NCI-H748 (cell line): Measurements from ENCODE around the gene MCUB.
"Not testable (repeated sequence)": the region's sequence is repeated elsewhere in the genome, so short reads cannot be mapped to it uniquely, and the experiment has no call there.

Source experiments
- DNase-seq: peaks from one replicate; lab custom pipeline; 2025; ENCODE audit not compliant: unreplicated experiment; lab: John Stamatoyannopoulos, UW

MCUB gene, protein sequence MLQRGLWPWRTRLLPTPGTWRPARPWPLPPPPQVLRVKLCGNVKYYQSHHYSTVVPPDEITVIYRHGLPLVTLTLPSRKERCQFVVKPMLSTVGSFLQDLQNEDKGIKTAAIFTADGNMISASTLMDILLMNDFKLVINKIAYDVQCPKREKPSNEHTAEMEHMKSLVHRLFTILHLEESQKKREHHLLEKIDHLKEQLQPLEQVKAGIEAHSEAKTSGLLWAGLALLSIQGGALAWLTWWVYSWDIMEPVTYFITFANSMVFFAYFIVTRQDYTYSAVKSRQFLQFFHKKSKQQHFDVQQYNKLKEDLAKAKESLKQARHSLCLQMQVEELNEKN

DNA sequence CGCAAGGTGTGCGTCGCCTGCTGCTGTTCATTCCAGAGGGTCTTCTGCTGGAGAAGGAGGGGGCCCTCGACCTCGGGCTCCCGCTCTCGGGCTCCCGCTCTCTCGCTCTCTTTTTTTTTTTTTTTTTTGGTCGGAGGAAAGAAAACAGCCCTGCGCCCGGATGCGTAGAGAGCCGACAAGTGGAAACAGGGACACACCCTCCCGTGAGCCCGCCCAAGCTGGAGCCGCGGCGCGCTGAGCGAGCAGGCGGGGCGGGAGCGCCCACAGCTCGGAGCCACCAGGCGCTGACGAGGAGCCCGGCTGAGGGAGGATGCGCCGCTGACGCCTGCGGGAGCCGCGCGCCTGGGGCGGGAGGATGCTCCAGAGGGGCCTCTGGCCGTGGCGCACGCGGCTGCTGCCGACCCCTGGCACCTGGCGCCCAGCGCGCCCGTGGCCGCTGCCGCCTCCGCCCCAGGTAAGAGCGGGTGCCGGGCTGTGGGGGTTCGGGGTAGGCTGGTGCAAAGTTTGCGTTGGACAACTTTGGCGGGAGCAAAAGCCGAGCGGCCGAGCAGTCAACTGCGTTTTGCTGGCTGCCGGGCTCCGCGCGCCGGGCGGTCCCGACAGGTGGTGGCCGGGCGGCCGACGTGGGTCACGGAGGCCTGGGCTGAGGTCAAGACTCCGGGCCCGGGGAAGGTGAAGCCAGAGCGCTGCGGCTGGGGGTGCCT lies at the start of gene MCUB:
Gene MCUB, plus strand, starts transcription at position 264 of the 704 bp plus-strand sequence. Its CDS starts 92 bp downstream, at position 356.
- DNase-seq = peak; percentile 94

DNA sequence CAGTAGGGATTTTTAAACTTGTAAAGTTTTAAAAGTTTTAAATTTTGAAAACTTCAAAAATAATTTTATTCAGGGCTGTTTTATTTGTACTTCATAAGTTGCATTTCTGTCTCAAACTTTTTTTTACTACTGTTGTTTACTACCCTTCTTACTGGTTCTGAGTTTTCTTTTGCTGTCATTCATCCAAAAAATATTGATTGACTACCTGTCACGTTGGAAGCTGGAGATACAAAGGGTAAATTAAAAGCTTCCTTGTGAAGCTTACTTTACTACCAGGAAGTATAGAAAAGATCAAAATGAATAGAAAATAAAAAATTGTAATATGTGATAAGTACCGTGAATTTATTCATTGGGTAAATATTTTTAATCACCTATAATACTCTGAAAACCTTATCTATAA lies 49.4 kb upstream of the MCUB start:
- DNase-seq = no peak

DNA sequence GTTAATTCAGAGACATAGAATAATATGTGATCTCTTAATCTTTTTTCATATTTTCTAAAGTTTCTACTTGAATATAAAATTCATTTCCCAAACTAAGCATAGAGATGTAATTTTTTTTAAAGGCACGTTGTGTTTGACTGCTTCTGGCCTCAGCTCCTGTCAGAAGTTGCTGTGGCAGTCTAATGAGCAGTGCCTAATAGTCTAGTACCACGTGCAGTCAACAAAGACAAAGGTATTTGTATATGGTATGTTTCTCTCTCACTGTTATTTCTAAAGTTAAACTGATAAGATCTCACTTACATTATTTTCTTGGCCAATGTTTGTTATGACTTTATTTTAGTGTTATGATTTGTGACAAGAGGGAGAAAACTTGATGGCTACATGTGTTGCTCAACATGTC lies 48.6 kb upstream of the MCUB start:
- no peak for DNase-seq

DNA sequence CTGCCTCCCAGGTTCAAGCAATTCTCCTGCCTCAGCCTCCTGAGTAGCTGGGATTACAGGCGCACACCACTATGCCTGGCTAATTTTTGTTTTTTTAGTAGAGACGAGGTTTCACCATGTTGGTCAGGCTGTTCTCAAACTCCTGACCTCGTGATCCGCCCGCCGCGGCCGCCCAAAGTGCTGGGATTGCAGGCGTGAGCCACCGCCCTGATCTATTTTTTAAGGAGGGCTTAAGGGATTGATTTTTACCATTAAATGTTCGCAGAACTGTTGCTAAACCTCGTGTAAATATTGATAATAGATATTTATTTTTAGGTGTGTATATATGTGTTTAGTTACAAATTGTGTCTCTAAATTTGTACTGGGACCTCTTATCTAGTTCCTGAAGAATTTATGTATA lies 46.7 kb upstream of the MCUB start:
- not testable (repeated sequence) for DNase-seq

DNA sequence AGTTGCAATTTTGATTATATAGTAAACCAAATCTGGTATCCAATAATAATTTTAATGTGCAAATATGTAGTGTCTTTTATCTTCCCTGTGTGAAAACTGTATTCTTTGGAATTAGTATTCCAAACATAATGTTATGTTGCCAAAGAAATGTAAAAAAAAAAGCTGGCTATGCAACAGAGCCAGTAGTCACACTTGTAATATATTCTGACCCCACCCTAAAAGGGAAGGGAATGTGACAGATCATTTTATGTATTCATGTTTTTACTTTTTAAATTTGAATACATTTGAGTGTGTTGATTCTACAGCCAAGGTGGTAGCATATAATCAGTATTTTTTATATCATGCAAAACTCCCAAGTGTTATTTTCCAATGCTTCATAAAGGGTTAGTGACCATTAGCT lies 27.9 kb upstream of the MCUB start:
- no peak for DNase-seq

DNA sequence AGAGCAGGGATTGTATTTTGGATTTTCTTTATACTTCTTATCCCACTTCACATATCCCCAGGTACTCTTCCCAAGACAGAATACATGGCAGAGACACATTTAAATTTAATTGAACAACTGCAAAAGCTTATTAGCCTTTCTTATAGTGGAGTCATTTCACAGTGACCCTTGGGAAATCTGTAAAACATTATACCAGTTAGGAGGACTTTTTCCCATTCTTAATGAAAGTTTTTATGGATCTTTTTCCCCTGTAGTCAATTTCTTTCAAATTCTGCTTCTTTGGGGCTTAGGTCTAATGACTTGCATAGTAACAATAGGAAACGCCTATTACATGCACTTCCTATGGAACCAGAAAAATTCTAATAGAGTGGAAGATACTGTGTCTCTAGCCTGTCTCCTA lies 14.6 kb upstream of the MCUB start:
- DNase-seq = no peak

DNA sequence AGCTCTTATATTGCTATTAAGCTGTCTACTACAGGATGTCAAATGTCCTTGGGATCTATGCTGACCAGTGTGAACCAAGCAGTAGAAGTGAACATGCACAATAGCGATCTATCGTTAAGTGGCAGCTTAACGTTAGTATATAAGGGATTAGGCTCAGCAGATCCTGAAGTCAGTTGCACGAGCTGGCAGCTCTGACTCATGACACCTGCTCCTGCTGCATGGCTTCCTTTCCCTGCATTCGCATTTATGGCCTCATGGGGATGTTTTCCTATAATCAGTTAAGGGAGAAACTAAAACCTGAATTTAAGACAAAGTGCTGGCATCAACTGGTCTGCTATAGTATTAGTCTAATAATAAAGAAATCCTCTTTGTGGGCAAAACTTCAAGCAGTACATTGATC lies 12.7 kb upstream of the MCUB start:
- DNase-seq = no peak

DNA sequence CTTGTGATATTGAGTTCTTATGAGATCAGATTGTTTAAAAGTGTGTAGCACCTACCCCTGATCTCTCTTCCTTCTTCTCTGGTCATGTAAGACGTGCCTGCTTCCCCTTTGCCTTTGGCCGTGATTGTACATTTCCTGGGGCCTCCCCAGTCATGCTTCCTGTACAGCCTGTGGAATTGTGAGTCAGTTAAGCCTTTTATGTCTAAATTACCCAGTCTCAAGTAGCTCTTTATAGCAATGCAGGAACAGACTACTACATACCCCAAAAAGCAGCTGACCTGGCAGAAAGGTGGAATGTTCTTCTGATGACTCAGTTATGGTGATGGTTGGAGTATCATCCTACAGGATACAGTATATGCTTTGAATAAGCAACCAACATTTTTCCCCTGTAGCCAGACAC lies 11.4 kb upstream of the MCUB start:
- no peak for DNase-seq

DNA sequence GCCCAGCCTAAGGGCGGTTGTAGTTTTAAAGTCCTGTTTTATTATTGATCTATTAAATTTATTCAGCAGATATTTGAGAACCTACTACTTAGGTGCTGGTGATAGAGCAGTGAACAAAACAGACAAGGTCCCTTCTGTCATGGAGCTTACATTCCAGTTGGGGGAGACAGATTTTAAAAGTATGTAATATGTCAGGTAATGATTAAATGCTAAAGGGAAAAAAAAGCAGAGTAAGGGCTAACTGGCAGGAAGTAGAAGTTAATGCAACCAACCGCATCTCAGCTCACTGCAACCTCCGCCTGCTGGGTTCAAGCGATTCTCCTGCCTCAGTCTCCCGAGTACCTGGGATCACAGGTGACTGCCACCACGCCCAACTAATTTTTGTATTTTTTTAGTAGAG lies 7.8 kb upstream of the MCUB start:
- no peak for DNase-seq

DNA sequence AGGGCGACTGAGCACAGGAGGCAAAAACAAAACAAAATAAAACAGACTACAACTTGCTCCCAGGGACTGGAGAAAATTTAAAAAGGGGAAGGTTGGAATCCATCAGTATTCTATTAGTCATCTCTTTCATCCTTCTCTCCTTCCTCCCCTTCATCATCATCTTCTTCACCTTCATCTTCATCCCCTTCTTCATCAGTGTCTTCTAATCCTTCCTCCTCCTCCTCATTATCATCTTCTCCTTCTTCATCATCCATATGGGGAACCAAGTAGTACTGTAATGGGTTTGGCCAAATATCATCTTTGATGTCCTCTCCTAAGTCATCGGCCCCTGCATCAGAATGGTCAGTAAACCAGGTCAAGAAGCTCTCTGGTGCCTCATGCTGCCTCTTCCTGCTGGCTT lies 6.9 kb upstream of the MCUB start:
- DNase-seq = no peak

DNA sequence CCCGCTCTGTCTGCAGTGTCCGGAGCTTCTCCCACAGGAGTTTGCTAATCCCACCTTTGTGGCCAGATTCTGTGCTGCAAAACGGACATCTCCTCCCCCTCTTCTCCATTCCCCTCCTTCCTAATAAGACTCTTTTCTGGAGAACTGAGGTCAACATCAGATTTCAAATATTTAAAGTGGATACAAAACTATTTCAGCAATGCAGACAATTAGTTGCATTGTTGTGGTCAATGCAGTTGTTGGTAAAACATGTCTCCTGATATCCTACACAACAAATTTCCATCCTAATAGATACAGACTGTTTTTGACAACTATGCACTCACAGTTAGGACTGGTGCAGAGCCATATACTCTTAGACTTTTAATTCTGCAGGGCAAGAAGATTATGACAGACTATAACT lies 5.1 kb upstream of the MCUB start:
- no peak for DNase-seq

DNA sequence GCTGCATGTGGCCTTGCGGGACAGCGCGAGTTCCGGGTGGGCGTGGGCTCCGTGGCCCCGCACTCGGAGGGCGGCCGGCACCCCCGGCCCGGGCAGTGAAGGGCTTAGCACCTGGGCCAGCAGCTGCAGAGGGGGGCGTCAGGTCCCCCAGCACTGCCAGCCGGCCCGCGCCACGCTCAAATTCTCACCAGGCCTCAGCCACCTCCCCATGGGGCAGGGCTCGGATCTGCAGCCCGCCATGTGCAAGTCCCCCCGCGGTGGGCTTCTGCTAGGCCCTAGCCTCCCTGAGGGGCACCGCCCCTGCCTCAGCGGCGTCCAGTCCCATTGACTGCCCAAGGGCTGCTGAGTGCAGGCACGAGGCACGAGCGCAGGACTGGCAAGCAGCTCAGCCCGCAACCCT lies 2.6 kb upstream of the MCUB start:
- DNase-seq = no peak

DNA sequence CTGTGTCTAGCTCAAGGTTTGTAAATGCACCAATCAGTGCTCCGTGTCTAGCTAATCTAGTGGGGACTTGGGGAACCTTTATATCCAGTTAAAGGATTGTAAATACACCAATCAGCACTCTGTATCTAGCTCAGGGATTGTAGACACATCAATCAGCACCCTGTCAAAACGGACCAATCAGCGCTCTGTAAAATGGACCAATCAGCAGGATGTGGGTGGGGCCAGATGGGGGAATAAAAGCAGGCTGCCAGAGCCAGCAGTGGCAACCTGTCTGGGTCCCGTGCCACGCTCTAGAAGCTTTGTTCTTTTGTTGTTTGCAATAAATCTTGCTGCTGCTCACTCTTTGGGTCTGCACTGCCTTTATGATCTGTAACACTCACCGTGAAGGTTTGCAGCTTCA lies 2.0 kb upstream of the MCUB start:
- DNase-seq = not testable (repeated sequence)

DNA sequence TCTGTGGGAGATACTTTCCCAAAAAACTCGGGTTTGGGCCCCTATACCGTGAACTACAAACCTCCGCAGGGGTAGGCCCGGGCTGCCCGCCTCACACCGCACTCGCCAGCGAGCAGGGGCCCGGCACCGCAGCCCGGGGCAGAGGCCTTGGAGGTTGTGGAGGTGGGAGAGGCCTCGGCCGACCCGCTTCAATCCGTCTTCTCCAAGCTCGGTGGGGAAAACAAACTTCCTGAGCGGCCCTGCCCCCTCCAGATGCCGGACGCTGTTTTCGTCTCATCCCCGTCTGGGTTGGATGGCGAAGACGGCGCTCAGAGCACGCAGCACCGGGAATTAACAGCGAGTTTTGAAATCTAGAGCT lies 442 bp upstream of the MCUB start:
- peak; percentile 64 for DNase-seq

DNA sequence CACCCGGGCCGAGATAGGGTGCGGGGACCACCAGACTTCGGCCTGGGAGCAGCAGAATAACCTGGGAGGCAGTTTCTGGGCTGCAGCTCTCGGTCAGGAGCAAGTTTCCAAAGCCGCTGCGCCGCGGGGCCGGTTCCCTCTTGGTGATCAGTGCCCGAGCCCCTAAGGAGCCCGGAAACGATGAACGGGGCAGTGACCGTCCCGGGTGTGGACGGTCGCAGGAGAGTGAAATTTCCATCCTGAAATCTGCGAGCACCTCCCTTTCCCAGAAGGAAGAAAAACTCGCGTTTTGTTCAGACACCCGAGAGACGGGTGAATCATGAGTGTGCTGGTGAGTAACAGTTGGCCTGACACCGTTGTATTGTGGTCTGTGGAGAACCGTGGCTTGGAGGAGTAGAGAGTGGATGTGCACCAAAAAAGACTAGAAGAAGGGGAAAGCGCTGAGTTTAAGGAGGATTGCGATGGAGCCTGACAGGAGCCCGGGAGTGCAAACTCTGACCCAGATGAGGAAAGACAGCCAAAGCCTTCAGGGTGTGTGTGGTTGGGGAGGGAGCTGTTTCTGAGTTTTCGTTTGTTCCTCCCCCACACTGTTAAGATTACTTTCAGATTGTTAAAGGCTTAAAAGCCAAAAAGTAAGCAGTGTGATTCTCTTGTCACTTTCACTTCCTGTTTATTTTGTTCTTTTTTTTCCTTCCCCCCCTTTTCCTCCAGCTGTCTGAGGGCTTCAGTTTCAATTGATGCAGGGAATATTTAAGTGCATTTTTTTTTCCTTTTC lies 828 bp downstream of the MCUB start:
- peak; percentile 56 for DNase-seq

DNA sequence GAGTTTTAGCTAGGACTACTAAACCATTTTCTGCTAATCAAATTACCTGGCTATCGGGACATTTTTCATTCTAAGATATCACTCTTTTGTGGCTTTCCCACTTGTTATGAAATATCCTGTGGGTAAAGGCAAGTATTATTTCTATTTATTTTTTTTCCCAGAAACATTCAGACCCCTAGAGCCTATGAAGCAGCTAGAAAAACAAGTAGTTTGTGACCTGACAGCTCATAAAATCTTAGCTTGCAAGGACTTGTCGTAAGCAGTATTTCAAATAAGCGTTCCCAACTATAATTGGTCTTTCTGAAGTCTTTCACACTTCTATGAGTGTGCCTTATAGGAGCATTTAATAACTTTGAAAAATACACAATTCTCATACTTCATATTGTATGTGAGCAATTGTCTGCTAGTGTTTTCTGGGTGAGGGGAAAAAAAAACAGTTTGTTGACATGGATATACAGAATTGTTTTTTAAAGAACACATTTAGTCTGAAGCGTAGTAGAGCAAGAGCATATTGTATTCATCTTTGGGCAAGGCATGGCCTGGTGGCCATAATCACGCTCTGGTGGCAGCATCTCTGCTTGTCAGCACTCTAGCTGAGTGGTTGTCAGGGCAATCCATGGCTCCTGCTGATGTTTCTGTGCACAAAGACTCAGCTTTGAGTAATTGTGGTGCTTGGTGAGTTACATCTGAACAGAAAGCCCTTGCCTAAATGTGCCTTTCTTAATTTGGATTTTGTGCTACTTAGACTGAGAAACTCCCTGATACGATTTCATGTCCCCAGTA lies 2.6 kb downstream of the MCUB start:
- DNase-seq = peak; percentile 69

DNA sequence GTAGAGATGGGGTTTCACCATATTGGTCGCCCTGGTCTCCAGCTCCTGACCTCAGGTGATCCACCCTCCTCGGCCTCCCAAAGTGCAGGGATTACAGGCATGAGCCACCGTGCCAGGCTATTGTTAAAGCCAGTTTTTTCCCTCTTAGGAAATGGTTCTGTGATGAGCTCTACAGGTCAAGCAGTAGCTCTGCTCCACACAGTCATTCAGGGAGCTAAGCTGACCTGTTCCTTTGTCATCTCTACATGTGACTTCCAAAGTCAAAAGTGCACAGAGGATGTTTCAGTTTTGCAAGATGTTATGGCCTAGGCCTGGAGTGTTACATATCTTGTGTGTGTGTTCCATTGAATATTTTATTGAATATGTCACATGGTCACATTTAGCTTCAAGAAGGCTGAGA lies 11.4 kb downstream of the MCUB start:
- DNase-seq = no peak

DNA sequence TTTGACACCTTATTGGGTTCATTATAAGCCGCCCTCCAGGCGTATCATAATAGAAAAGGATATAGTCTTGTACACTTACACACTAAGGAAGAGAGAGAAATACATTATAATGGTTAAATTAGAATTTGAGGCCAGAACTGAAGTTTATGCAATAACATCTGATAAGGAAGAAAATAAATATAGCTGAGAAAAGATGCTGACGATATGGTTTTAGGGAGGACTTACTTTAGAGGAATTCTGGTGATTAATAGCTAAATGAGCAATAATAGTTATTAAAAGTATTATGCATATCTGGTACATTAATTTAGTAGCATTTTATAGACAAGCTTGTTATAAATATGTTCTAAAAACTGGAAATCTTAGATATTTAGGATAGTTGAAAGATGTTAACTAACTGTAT lies 12.1 kb downstream of the MCUB start:
- no peak for DNase-seq

DNA sequence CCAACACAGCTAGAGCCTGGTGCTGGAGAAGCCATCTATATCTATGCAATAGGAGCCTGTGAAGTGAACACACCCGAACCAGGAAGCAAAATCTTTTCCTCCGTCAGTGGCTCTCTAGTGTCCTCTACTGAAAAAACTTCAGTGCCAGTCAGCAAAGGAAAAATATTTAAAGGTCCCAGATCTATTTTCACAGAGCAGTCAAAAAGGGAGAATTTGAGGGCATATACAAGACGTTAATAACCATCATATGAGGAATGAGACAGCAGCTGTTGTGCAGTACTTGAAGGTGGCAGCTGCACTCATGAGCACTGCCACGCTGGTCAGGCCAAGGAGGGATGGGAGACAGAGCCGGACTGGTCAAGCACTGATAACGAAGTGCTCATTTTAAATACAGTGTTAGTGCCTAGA lies 14.4 kb downstream of the MCUB start:
- DNase-seq = peak; percentile 50

DNA sequence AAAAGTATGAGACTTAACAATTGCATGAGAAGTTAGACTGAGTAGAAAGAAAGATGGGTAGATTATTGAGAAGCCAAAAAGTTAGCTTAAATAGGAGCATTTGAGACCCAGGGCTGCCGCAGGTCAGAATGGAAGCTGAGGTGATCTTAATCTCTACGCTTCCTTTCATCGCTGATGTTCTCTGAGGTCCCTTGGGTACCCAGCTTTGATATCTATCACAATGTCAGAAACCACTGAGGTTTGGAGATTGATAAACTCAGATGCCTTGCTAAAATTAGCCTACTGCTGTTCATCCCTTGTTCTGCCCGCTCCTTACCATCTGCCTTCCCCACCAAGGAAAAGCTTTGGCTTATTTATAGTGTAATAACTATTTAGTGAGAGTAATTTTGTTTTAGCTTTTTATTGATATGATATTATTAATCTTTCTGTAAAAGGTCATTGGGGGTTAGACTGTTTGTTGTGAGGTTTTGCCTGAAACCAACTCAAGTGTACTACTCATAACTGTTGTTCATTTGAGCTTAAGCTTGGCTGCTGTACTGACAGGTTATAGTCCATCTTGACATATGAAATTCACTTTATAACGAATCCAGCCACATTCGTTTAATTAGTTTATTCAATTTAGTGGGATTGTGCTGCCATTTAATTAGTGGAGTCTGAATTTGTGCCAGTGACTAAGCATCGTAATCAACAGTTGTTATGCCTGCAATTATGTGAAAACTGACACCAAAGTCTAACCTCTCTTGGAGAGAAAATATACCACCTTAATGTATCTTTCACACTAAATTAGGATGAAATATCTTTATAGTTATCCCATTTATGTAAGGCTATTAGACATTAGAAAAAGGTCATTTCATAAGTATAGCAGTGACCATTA lies 15.1 kb downstream of the MCUB start:
- peak; percentile 75 for DNase-seq
